ENCODE results near the gene SREK1IP1. TPM values are rescaled to one million over a fixed set of nuclear protein-coding genes. Genes with fewer than 3 reads are reported as not detected.

SREK1IP1 gene
- total RNA-seq, 1 experiment from 2014 or later: 21.9 TPM

DNA sequence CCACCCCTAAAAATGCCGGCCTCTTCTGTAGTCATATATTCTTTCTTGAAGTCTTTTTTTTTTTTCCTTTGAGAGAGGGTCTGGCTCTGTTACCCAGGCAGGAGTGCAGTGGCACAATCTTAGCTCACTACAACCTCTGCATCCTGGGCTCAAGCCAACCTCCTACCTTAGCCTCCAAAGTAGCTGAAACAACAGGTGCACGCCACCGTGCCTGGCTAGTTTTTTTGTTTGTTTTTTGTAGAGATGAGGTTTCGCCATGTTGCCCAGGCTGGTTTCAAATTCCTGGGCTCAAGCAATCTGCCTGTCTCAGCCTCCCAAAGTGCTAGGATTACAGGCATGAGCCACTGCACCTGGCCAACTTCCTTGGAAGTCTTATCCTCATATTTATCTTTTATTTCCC lies 19.1 kb downstream of the SREK1IP1 start:
- H3K27ac Mint-ChIP-seq (ENCODE audit: unreplicated experiment): no peak overlapping the region
- CTCF ChIA-PET: interaction anchor here (0.6 kb wide), 1 partner anchor 19 kb away, joined by 3 read pairs; the partner anchor contains the start of genes CWC27 and SREK1IP1
- Histone ChIP-seq H3K4me1 (no peaks in the 10 kb centered on the region), H3K4me3 (ENCODE audit: low read depth, low read length) (no peak overlapping the region), H3K27me3 (replicated peaks; ENCODE audit: control insufficient read depth, insufficient read depth, low read length) (no peaks in the 10 kb centered on the region), H3K36me3 (ENCODE audit: control insufficient read depth, insufficient read depth, low read length) (0 out of 2 replicates have a peak, but pooled peaks cover 1% of the 10 kb centered on the region), H3K9me3 (no peaks in the 10 kb centered on the region)
- H3K27me3 Mint-ChIP-seq (ENCODE audit: insufficient read depth, unreplicated experiment): no peaks in the 10 kb centered on the region
- no peak for DNase-seq
- no TSS peak for BruUV-seq (replicated peaks)
- H3K4me1 Mint-ChIP-seq (ENCODE audit: low read depth, unreplicated experiment): no peaks in the 10 kb centered on the region
- POLR2A ChIA-PET: no interaction called here
- H3K9me3 Mint-ChIP-seq (ENCODE audit: unreplicated experiment): no peaks in the 10 kb centered on the region
- peaks cover 4% of the 10 kb centered on the region for H3K36me3 Mint-ChIP-seq (ENCODE audit: insufficient read depth, unreplicated experiment)
- TF ChIP-seq, protein P1, sequence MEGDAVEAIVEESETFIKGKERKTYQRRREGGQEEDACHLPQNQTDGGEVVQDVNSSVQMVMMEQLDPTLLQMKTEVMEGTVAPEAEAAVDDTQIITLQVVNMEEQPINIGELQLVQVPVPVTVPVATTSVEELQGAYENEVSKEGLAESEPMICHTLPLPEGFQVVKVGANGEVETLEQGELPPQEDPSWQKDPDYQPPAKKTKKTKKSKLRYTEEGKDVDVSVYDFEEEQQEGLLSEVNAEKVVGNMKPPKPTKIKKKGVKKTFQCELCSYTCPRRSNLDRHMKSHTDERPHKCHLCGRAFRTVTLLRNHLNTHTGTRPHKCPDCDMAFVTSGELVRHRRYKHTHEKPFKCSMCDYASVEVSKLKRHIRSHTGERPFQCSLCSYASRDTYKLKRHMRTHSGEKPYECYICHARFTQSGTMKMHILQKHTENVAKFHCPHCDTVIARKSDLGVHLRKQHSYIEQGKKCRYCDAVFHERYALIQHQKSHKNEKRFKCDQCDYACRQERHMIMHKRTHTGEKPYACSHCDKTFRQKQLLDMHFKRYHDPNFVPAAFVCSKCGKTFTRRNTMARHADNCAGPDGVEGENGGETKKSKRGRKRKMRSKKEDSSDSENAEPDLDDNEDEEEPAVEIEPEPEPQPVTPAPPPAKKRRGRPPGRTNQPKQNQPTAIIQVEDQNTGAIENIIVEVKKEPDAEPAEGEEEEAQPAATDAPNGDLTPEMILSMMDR (IDR thresholded peaks at IDR 0.05; ENCODE audit: insufficient read depth in 1 of 2, low read depth in 1 of 2, low read length in 1 of 2, severe bottlenecking in 1 of 2, unreplicated experiment in 1 of 2): no peak
- intact Hi-C loops (cut with micrococcal nuclease; ENCODE audit: unreplicated experiment): no loop called here
- H3K4me3 Mint-ChIP-seq (ENCODE audit: unreplicated experiment): no peak overlapping the region

DNA sequence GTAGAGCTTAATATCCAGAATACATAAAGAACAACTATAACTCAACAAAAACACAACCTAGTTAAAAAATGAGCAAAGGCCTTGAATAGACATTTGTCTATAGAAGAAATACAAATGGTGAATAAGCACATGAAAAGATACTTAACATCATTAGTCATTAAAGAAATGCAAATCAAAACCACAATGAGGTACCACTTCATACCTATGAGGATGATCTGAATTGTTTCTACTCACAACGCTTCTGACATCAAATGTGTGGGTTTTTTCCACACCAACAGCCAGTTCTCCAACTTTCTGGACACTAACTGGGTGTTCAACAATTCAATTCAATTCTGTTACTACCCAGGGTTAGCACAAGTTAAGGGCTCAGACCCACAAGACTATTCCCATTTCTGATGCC lies 22.0 kb downstream of the SREK1IP1 start:
- ChIA-PET CTCF (no interaction called here), POLR2A (no interaction called here)
- no peak for DNase-seq
- no peak overlapping the region for H3K27ac Mint-ChIP-seq (ENCODE audit: unreplicated experiment)
- TF ChIP-seq, protein P1 (IDR thresholded peaks at IDR 0.05; ENCODE audit: insufficient read depth in 1 of 2, low read depth in 1 of 2, low read length in 1 of 2, severe bottlenecking in 1 of 2, unreplicated experiment in 1 of 2): no peak
- intact Hi-C loops (cut with micrococcal nuclease; ENCODE audit: unreplicated experiment): no loop called here
- peaks cover 4% of the 10 kb centered on the region for H3K36me3 Mint-ChIP-seq (ENCODE audit: insufficient read depth, unreplicated experiment)
- no peaks in the 10 kb centered on the region for H3K9me3 Mint-ChIP-seq (ENCODE audit: unreplicated experiment)
- H3K9me3 ChIP-seq: no peaks in the 10 kb centered on the region
- no peaks in the 10 kb centered on the region; the same call in 1 of the 2 replicates for H3K36me3 ChIP-seq (ENCODE audit: control insufficient read depth, insufficient read depth, low read length)
- no peaks in the 10 kb centered on the region for H3K27me3 ChIP-seq (replicated peaks; ENCODE audit: control insufficient read depth, insufficient read depth, low read length)
- no peaks in the 10 kb centered on the region for H3K4me1 Mint-ChIP-seq (ENCODE audit: low read depth, unreplicated experiment)
- no TSS peak for BruUV-seq (replicated peaks)
- no peak overlapping the region for H3K4me3 Mint-ChIP-seq (ENCODE audit: unreplicated experiment)
- H3K4me3 ChIP-seq (ENCODE audit: low read depth, low read length): no peak overlapping the region
- H3K27me3 Mint-ChIP-seq (ENCODE audit: insufficient read depth, unreplicated experiment): no peaks in the 10 kb centered on the region
- no peaks in the 10 kb centered on the region for H3K4me1 ChIP-seq

DNA sequence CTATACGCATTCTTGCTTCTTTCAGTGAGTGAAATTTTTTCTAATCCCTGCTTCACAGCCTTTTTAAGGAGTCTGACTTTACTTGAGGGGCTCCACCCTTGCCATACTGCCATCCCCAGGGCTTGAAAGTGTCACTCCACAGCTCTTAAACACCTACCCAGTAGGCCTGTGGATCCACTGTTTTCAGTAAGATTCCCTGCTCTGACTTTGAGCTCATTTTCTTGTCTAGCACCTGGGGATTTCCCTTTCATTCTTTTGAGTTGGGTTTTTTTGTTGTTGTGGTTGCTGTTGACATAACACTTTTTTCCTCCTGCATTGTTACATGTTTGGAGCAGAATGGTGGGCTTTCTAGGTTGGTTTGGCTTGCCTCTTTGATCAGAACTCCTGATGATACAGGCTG lies 23.6 kb downstream of the SREK1IP1 start:
- no peaks in the 10 kb centered on the region for H3K4me1 Mint-ChIP-seq (ENCODE audit: low read depth, unreplicated experiment)
- no peak overlapping the region for H3K4me3 Mint-ChIP-seq (ENCODE audit: unreplicated experiment)
- CTCF ChIA-PET: interaction anchor here (0.9 kb wide), 1 partner anchor 40 kb away, joined by 3 read pairs; no protein-coding TSS in a partner anchor
- no peaks in the 10 kb centered on the region for H3K27me3 Mint-ChIP-seq (ENCODE audit: insufficient read depth, unreplicated experiment)
- TF ChIP-seq, protein P1 (IDR thresholded peaks at IDR 0.05; ENCODE audit: insufficient read depth in 1 of 2, low read depth in 1 of 2, low read length in 1 of 2, severe bottlenecking in 1 of 2, unreplicated experiment in 1 of 2): no peak
- no peak overlapping the region for H3K27ac Mint-ChIP-seq (ENCODE audit: unreplicated experiment)
- Histone ChIP-seq H3K27me3 (replicated peaks; ENCODE audit: control insufficient read depth, insufficient read depth, low read length) (no peaks in the 10 kb centered on the region), H3K36me3 (ENCODE audit: control insufficient read depth, insufficient read depth, low read length) (no peaks in the 10 kb centered on the region; the same call in none of the 2 replicates), H3K4me3 (ENCODE audit: low read depth, low read length) (no peak overlapping the region), H3K4me1 (no peaks in the 10 kb centered on the region), H3K9me3 (no peaks in the 10 kb centered on the region)
- intact Hi-C loops (cut with micrococcal nuclease; ENCODE audit: unreplicated experiment): no loop called here
- peaks cover 4% of the 10 kb centered on the region for H3K36me3 Mint-ChIP-seq (ENCODE audit: insufficient read depth, unreplicated experiment)
- DNase-seq: no peak
- POLR2A ChIA-PET: no interaction called here
- H3K9me3 Mint-ChIP-seq (ENCODE audit: unreplicated experiment): no peaks in the 10 kb centered on the region
- BruUV-seq (replicated peaks): no TSS peak

Measured in Caco-2 (cell line).